SIG-M5 (cell line): ENCODE measurements around the gene TBC1D8.

Experiments used
- DNase-seq: peaks from one replicate; lab custom pipeline; 2025; lab: John Stamatoyannopoulos, UW

TBC1D8 gene

DNA sequence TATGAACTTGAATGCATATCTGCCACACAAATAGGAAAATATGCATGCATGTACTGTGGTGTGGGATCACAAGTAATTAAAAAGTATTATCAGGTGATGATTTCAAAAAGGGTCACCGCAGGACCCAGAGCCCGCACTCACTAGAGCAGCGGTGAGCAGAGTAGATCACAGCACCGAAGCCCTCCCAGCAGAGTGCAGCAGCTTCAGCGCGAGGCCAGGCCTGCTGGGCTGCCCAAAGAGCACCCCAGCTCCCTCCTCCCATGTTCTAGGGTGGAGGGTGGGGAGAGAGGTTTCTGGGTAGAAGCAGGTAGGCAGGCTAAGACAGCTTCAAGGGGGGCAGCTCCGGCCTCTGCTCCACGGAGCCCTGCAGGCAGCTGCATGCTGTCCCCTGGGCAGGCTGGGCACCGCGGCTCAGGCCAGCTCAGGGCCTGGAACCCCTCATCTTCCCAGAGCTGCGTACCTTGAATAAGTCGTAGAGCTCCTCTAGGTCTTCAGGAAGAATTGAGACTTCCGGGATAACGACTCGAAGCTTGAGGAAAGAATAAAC lies 124.2 kb downstream of the TBC1D8 start:
- no peak for DNase-seq

DNA sequence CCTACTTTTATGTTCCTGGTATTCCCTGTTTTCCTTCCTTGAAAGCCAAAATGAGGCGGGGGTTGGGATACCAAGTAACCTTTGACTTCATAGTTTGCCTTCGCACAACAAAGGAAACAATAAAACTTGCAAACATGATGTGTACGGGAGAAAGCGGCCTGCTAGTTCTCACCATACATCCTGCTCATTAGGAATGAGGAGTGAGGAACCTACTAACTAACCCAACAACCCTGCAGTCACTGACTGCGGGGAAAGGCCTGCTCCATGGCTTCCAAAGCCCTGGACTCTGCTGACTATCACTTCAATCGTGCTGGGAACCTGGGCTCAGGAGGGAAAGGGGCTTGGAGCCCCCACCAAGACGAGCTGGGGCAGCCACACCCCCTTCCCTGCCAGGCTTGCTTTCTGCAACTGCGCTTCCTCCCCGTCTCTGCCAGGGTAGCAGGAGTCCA lies 124.9 kb downstream of the TBC1D8 start:
- DNase-seq, result no peak

DNA sequence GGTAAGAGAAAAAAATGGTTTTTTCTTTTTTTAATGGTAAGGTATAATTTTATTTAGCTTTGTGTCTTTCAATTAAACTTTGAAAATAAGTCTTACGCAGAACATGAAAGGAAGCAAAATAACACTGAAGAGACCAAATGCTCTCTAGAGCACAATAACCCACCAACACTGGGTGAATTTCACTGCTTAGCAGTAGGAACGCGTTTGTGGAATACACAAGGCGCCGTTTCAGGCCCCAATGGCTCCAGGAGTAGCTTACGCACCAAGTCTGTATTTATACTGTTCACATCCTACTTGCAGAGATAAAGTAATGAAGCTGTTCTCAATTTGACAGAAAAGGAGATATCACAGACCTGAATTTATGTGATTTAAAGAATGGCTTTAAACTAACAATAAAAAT lies 125.6 kb downstream of the TBC1D8 start:
- no peak for DNase-seq

DNA sequence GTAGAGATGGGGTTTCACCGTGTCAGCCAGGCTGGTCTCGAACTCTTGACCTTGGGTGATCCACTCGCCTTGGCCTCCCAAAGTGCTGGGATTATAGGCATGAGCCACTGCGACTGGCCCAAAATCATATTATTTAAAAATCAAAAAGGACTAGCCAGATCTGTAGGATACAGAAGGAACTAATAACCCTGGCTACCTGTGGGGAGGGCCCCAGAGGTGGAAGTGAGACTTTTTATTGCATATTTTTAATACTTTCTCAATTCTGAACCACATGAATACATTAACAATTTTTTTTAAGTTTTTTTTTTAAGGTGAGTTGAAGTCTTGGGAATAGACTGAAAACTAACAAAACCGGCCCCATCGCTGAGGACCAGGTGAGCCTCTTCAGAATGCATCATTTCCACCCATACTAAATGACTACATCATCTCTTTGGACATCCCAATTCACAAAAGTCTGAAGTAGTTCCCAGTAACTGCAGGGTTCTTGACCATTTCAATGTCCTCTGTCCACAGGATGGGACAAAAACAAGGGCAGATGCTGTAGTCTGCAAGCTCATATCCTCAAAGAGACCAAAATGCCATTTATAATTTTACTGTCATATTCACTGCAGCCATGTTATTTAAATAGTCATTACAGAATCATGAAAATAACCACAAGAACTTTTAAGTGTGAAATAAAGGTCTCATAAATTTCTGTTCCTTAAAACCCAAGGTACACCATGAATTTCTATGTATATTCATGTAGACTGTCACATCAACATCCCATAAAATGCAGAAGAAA lies 127.7 kb downstream of the TBC1D8 start:
- no peak for DNase-seq

DNA sequence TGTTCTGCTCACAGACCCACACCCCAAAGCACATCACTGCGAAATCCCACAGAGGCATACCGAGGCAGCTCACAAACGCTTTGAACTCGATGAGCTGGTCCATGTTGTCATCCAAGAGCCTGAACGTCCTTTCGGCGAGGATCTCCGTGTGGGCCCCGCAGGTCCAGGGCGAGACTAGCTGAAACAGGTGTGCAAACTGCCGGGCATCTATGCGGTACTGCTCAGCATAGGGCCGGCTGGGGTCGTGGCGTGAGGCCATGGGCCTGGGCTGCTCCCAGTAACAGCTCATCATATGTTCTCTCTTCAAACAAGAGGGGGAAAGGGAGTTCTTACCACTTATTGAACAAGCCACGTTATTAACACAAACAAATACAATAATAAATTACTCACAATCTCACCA lies 129.0 kb downstream of the TBC1D8 start:
- DNase-seq, result no peak

DNA sequence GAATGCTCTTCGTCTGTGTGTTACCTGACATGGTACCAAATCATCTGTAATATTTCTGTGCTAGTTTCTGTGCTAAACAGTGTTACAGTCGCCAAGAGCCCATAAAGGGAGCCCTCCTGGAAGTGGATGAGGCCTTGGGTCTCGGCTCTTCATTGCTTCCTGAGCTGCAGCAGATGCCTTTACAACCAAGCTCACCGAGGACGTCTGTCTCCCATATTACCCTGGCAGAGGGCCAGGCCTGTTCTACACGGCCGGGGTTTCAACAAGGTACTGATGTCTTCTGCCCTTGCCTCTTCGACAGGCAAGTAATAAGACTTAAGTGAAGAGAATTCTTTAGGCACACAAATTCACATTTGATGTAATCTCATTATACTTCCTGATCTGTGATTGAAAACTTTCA lies 132.2 kb downstream of the TBC1D8 start:
- no peak for DNase-seq

DNA sequence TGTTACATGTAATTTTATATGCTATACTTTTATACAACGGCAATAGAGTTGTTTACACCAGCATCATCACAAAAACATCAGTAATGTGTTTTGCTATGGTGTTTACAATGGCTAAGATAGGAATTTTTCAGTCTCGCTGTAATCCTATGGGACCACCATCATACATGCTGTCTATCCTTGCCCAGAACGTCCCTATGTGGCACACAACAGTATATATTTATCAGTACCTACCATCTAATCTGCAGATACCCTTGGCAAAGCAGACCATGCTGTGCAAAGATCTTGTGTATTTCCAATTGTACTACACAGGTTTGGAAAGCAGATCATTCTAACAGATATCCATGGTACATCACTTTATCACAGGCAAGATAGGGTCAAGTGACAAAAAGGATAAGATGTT lies 133.8 kb downstream of the TBC1D8 start:
- no peak for DNase-seq

DNA sequence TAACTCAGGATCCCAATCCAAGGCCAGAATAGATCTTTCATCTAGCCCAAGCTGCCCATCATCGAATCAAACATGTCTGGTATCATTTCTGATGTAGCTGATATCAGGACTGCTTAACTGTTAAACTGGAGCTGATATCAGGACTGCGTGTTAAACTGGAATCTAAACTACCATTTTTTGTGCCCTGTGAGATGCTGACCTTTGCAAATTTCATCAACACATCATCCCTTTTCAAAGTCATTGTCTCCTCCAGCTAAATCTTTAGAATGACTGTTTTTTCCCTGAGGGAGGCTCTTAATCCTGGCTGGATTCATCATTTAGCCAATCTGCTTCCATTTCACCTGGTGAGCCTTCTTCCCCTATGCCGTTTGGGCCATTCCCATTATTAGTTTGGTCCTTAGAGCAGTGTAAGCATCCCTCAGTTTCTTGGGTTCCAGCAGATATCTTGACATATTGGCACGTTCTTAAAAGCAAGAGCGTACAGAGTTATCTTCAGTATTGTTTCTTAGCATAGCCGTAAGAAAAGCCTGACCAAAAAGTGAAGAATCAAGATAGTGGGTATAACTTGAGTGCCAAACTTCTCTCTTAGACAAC lies 136.8 kb downstream of the TBC1D8 start:
- DNase-seq, result no peak

DNA sequence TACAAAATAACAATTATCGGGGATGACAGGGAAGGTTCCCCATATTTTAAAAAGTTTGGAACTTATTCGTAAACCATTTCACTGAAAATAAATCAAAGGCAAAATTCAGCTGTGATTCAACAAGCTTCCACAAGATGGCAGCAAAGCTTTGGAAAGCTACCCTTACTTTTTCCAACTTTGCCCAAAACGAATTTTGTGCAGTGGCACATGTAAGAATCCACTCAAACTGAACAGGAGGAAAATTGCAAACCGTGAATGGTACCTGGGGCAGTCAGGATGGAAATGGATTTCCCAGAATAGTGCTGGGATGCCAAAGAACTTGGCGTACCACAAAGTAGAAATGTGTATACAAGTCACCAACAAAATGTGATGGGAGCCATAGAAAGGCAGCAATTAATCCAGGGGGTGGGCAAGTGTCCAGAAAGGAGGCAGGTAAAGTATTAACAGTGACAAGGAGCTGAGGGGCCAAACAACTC lies 138.4 kb downstream of the TBC1D8 start:
- no peak for DNase-seq

DNA sequence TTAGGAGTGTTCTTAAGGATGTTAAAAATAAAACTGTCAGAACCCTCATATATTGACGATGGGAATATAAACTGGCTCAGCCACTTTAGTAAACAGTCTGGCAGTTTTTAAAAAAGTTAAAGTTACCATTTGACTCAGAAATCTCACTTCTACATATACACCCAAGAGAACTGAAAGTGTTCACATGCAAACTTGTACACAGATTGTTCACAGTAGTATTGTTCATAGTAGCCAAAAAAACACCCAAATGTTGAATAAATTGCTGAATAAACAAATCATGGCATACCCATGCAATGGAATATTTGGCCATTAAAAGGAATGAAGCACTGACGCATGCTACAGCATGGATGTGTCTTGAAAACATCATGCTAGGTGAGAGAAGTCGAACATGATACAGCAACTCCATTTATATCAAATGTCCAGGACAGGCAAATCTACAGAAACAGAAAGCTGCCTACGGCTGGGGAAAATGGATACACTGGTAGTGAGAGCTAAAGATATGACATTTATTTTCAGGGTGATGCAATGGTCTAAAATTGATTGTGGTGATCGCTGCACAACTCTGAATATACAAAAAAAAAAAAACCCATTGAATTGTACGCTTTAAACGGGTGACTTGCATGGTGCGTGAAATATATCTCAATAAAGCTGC lies 139.0 kb downstream of the TBC1D8 start:
- DNase-seq, result no peak

DNA sequence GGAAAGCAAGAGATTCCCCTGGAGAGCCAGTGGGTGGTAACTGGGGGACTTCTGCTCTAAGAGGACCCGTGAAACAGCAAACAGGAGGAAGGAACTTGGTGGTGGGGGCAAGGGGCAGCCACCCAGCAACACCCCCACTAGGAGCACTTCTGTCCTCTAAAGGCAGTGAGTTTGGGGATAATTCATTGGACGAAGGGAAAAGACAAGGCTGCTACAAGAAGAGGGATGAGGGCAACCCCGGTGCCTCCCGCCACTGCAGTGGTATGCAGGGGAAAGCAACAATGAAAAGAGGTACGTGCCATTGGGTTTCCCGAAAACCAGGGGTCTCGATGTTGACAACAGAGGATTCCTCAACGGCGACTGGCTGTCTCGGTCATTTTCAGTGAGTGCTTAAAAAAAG lies 140.0 kb downstream of the TBC1D8 start:
- no peak for DNase-seq

DNA sequence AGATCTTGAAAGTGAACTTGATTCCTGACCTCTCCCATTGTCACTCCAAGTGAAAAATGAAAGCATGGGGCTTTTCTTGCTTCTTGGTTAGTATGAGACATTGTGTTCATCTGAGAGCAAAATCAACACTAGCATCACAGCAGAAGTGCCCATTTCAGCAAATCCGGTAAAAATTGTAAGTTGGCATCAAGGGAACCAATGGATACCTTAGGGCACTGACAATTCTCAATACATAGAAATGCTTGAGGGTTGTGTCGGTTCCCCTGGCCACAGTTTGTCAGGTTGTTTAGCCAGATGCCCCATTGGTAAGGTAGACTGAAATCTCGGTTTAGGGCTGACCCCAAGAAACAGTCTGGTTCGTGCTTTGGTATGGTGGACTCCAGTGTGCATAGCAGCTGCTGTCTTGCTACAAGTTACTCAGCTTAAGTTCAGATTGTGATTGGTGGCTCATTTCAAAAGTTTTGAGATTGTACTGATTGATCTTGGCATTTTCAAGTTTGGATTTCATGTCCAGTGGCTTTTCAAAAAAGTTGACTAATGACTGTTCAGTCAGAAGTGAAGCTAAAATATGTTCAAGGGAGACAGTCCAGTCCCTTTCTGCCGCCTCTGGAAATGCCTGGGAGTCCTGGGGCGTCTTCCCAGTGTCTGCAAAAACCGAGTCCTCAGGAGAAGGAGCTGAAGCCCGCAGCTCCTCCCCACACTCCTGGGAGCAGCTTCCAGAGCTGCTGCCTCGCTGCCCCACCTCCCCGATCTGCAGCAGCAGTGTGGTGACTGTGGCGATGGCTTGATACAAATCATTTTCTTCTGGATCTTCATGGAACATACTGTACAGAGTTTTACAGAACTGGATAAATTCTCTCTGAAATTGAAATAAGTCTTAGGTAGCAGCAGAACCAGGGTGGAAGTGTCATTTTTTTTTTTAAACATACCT lies 143.5 kb downstream of the TBC1D8 start:
- DNase-seq, result no peak

DNA sequence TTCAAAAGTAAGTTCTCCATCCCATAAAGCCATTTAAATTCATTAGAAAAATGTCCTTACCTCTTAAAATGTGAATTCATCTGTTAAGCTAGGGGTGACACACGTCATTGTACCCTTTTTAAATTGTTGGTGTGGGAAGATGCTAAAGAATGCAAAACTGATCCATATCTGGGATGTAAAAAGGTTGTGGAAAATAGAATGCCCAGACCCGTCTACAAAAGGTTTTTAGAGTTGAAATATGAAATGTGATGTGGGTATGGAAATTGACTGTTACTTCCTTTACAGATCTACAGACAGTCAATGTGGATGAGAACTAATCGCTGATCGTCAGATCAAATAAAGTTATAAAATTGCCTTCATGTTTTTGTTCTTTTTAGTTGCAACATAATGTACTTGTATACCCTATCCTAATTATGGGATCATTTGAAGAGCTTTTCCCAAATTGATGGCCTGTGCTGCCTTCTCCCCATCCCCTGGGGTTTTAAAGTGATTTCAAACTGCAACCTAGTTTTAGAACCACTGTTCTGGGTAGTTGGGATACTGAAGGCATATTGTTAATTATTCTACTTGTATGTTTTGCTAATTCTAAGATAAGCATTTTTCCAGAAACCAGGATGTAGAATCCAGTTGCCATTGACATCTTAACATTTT lies 145.0 kb downstream of the TBC1D8 start:
- DNase-seq, result no peak

DNA sequence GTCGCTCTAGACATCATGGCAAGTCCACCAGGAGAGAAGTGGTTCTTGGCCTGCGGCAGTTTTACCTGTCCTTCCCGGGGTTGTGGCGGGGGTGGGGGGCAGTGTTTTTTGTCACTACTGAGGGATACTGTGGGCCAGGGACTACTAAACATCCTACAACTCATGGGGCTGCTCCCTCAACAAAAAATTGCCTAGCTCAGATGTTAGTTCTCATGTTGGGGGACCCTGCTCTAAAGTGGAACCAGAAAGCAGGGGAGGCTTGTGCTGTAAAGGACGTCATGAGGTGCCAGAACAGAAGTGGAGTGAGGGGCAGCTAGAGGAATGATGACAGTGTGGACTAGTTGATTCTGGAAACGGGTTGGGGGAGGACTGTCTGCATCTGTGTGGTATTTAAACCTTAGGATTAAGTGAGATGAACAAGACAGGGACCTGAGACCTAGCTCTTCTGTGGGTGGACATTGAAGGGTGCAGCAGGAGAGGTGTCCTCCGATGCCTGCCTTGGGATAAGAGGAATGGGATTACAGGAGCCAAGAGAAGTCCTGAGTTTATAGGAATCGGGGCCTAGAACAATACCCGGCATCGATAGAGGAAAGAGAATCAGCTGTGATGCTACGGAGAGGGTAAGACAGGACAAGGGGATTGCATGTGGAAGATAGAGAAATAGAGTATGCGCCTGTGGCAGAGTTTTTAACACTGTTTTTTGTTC lies 146.4 kb downstream of the TBC1D8 start:
- DNase-seq, result no peak

DNA sequence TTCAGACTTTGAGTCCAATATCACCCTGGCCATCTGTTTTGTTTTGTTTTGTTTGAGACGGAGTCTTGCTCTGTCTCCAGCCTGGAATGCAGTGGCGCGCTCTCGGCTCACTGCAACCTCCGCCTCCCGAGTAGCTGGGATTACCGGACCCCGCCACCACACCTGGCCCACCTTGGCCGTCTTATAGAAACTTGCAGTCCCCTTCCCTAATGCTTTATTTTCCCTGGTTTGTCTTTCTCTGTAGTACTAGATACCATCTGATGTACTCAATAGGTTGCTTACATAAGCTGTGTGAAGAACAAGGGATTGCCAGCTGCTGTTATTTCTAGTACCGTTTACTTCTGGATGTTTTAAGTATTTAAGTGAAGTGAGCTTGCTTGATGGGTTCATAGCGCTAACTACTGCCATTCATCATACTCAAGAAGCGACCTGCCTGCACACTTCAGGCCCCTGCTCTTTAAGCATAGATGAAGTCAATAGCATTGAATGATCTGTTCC lies 147.9 kb downstream of the TBC1D8 start:
- no peak for DNase-seq

DNA sequence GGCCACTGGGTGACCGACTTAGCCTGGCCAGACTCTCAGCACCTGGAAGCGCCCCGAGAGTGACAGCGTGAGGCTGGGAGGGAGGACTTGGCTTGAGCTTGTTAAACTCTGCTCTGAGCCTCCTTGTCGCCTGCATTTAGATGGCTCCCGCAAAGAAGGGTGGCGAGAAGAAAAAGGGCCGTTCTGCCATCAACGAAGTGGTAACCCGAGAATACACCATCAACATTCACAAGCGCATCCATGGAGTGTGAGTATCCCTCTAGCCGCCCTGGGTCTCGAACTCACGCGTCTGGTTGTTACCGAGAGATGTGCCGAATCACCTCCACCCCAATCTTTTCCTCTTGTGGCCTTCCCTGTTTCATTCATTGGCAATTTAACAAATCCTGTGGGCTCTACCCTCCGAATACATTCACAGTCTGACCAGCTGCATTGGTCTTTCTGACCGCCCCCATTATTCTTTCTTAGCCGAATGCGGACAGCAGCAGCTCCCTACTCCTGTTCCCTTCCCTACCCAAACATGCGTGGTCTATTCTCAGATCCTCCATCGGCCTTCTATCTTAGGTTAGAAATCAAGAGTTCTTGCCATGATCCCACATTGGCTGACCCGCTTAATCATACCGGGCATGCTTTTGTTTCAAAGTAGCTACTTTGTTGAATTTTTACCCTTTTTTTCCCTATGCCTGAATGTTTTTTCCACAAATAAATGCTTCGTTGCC lies 148.5 kb downstream of the TBC1D8 start:
- no peak for DNase-seq

DNA sequence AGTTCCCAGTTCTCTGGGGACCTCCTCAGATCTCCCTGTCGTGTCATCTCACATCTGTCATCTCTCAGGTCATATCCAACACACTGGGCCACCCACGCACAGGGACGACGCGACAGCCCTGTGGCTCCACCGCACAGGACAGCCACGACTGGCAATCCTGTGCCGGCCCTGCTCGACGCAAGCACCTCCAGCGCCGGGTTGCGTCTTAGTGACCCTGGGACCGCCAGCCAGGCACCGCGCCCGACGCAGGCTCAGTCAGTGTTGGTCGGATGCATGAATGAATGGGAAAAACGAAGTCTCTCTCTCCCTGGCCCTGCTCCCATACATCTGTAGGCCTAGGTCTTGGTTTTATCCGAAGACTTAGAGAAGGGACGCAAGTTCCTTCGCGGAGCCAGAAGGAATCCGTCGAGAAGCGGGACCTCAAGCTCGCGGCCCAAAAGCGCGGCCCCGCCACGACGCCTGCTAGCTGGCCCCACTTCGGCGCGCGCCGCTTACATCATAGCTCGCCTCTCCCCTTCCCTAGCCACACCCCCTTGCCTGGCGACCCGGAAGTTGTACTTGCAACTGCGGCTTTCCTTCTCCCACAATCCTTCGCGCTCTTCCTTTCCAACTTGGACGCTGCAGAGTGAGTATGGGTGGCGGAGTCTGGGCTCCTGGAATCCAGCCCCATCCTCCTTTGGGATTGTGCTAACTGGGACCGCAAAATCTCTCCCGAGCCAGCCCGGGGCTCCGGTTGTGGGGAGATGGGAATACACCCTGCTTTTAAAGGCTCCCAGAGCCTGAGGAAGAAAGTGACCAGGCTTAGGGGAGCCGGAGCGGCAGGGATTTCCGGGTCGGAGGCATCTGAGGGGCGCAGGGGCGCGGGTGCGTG lies 149.3 kb downstream of the TBC1D8 start, which contains the start of gene RPL31:
Gene RPL31, plus strand, starts transcription at position 599 of the 871 bp plus-strand sequence. CDS start 413 bp downstream, outside the sequence.
- DNase-seq, result peak; percentile 94

DNA sequence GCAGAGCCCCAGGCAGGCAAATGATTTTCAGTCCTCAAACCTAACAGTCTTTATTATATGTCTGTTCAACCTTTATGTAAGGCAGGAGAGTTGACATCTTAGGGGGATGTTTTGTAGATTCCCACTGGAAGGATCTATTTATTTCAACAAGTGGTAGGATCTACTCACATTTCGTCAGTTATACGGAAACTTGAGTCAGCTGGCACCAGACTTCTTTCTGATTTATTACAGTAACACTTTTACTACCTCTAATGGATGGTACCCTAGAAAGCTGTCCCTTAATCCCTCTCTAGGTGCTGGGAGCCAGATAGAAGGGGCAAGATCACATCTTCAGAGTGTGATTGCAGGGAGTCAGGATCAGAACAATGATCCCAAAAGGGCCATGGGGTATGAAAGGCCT lies 151.2 kb downstream of the TBC1D8 start:
- DNase-seq, result no peak

DNA sequence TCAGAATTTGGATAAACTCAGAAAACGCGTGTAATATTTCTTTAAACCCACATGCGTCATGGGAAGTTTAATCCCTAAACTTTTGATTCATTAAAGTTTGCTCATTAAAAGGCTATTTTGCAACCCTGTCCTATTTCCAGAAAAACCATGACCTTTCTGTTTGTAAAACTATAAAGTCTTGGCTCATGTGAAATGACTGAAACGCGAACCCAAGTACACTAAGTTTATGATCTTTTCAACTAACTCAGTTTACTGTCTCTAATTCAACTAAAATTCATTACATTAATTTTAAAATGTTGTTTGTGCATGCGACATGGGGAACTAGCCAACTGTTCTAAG lies 153.0 kb downstream of the TBC1D8 start:
- DNase-seq, result no peak
